Activated T-cell treated with anti-CD3 and anti-CD28 coated beads, Interleukin-2, amount 50 U/mL, for 4 hours (primary cell): Measurements from ENCODE around the gene CYB5D1. TPM values are rescaled to one million over a fixed set of nuclear protein-coding genes. Genes with fewer than 3 reads are reported as not detected.
A peak's percentile ranks its signal among the peaks of the same experiment; 100 is the strongest.

Source experiments
- ATAC-seq, 2 donors: fragments of 200-7000 bp; cut with Tn5 transposase; one replicate each; pipeline ENCODE4 v1.10.0; 2021
- DNase-seq: peaks from one replicate; pipeline ENCODE4 v3.0.0-alpha.2; 2020
- H3K27me3 Mint-ChIP-seq: one replicate; pipeline ENCODE4 v1.8.0; 2021; ENCODE audit warnings: low read depth, mixed read lengths
- H3K36me3 Mint-ChIP-seq: one replicate; pipeline ENCODE4 v1.8.0; 2022; ENCODE audit warnings: mixed read lengths; ENCODE audit not compliant: insufficient read depth
- H3K4me1 Mint-ChIP-seq: one replicate; pipeline ENCODE4 v1.8.0; 2021; ENCODE audit warnings: low read depth, mixed read lengths
- H3K4me3 Mint-ChIP-seq: one replicate; pipeline ENCODE4 v1.8.0; 2021; ENCODE audit warnings: mild to moderate bottlenecking, moderate library complexity, mixed read lengths
- H3K9me3 Mint-ChIP-seq: one replicate; pipeline ENCODE4 v1.8.0; 2021; ENCODE audit warnings: mixed read lengths
- total RNA-seq, 3 donors: library from RNA; stranded (reverse); gene quantifications; one replicate each; pipeline ENCODE4 v1.2.1, GENCODE V29; 2021

The CYB5D1 gene
- total RNA-seq, 3 donors from 2014 or later, result 19.7 to 20.8 (median 20.6) TPM

DNA sequence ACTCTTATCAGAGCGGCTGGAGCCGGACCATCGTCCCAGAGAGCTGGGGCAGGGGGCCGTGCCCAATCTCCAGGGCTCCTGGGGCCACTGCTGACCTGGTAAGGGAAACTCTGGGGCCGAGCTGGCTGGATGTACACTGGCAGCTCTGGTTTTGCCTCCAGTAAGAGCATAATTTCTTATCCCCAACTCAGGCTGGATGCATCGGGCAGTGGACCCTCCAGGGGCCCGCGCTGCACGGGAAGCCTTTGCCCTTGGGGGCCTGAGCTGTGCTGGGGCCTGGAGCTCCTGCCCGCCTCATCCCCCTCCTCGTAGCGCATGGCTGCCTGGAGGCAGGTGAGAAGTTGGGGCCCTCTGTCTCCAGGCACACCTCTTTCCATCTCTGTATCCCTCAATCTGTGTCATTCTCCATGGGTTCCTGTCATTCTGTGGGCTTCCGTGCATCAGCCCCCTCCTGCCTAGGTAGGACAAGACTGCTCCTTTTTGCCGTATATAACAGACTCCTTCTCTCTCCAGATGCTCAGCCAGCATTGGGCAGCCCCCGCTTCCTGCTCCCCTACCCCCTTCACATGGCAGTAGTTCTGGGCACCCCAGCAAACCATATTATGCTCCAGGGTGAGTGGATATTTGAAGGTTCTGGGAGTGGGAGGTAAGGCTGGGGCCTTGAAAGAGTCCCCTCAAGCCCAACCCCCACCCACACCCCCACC is 12.3 kb upstream of the CYB5D1 start:
- Mint-ChIP-seq H3K27me3 (no peaks in the 10 kb centered on the region), H3K9me3 (no peaks in the 10 kb centered on the region), H3K36me3 (peaks cover 25% of the 10 kb centered on the region), H3K4me1 (peaks cover 36% of the 10 kb centered on the region), H3K4me3 (peak overlapping the region; percentile 96)
- DNase-seq, result no peak
- ATAC-seq, result no peak

DNA sequence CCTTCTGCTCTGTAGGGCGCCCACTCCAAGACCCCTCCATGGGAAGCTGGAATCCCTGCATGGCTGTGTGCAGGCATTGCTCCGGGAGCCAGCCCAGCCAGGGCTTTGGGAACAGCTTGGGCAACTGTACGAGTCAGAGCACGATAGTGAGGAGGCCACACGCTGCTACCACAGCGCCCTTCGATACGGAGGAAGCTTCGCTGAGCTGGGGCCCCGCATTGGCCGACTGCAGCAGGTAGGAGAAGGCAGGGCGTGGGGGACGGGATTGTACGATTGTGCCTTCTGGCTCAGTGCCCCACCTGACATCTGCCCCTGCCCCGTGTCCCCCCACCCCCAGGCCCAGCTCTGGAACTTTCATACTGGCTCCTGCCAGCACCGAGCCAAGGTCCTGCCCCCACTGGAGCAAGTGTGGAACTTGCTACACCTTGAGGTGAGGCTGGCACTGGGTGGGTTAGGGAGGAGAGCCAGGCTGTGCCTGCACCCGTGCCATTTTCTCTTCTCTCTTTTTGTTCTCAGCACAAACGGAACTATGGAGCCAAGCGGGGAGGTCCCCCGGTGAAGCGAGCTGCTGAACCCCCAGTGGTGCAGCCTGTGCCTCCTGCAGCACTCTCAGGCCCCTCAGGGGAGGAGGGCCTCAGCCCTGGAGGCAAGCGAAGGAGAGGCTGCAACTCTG is 11.6 kb upstream of the CYB5D1 start:
- no peak for DNase-seq
- Mint-ChIP-seq H3K4me1 (peaks cover 36% of the 10 kb centered on the region), H3K4me3 (peak overlapping the region; percentile 96), H3K9me3 (no peaks in the 10 kb centered on the region), H3K36me3 (peaks cover 26% of the 10 kb centered on the region), H3K27me3 (no peaks in the 10 kb centered on the region)
- ATAC-seq, result no peak

DNA sequence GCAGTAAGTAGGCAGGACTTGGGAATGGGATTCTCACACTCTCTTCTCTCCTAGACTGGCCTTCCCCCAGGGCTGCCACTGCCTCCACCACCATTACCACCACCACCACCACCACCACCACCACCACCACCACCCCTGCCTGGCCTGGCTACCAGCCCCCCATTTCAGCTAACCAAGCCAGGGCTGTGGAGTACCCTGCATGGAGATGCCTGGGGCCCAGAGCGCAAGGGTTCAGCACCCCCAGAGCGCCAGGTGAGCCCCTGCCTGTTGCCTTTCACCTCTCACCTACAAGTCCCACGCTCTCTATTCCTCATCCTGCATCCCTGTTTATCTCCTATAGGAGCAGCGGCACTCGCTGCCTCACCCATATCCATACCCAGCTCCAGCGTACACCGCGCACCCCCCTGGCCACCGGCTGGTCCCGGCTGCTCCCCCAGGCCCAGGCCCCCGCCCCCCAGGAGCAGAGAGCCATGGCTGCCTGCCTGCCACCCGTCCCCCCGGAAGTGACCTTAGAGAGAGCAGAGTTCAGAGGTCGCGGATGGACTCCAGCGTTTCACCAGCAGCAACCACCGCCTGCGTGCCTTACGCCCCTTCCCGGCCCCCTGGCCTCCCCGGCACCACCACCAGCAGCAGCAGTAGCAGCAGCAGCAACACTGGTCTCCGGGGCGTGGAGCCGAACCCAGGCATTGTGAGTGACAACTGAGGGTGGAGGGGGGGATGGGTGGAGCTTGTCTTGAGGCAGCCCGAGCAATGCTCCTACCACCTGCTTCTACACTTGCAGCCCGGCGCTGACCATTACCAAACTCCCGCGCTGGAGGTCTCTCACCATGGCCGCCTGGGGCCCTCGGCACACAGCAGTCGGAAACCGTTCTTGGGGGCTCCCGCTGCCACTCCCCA is 10.8 kb upstream of the CYB5D1 start:
- H3K9me3 Mint-ChIP-seq, result no peaks in the 10 kb centered on the region
- H3K4me3 Mint-ChIP-seq, result peak overlapping the region; percentile 96
- no peaks in the 10 kb centered on the region for H3K27me3 Mint-ChIP-seq
- DNase-seq, result no peak
- H3K36me3 Mint-ChIP-seq, result peaks cover 34% of the 10 kb centered on the region
- no peak for ATAC-seq
- peaks cover 40% of the 10 kb centered on the region for H3K4me1 Mint-ChIP-seq

DNA sequence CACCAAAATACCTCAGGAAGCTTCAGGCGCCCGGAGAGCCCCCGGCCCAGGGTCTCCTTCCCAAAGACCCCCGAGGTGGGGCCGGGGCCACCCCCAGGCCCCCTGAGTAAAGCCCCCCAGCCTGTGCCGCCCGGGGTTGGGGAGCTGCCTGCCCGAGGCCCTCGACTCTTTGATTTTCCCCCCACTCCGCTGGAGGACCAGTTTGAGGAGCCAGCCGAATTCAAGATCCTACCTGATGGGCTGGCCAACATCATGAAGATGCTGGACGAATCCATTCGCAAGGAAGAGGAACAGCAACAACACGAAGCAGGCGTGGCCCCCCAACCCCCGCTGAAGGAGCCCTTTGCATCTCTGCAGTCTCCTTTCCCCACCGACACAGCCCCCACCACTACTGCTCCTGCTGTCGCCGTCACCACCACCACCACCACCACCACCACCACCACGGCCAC is 9.6 kb upstream of the CYB5D1 start:
- H3K9me3 Mint-ChIP-seq, result no peaks in the 10 kb centered on the region
- DNase-seq, result no peak
- H3K36me3 Mint-ChIP-seq, result peaks cover 40% of the 10 kb centered on the region
- no peaks in the 10 kb centered on the region for H3K27me3 Mint-ChIP-seq
- peak overlapping the region; percentile 70 for H3K4me3 Mint-ChIP-seq
- peaks cover 44% of the 10 kb centered on the region for H3K4me1 Mint-ChIP-seq
- no peak for ATAC-seq

GRCh38 chr17:7848739-7849129 is 9.1 kb upstream of the CYB5D1 start:
- ATAC-seq, result no peak
- peaks cover 45% of the 10 kb centered on the region for H3K4me1 Mint-ChIP-seq
- H3K36me3 Mint-ChIP-seq, result peaks cover 39% of the 10 kb centered on the region
- H3K9me3 Mint-ChIP-seq, result no peaks in the 10 kb centered on the region
- no peaks in the 10 kb centered on the region for H3K27me3 Mint-ChIP-seq
- H3K4me3 Mint-ChIP-seq, result peak overlapping the region; percentile 74
- DNase-seq, result no peak

- ATAC-seq, result no peak
- Mint-ChIP-seq H3K4me1 (peaks cover 47% of the 10 kb centered on the region), H3K4me3 (peak overlapping the region; percentile 74), H3K36me3 (peaks cover 41% of the 10 kb centered on the region), H3K27me3 (no peaks in the 10 kb centered on the region), H3K9me3 (no peaks in the 10 kb centered on the region)
- DNase-seq, result no peak
These were observed 8.6 kb upstream of the CYB5D1 start for GRCh38 chr17:7849130-7849750.

GRCh38 chr17:7849751-7850504 is 7.9 kb upstream of the CYB5D1 start:
- H3K27me3 Mint-ChIP-seq, result no peaks in the 10 kb centered on the region
- H3K36me3 Mint-ChIP-seq, result peaks cover 41% of the 10 kb centered on the region
- H3K4me1 Mint-ChIP-seq, result peaks cover 47% of the 10 kb centered on the region
- H3K9me3 Mint-ChIP-seq, result no peaks in the 10 kb centered on the region
- DNase-seq (no peak), ATAC-seq (no peak)
- H3K4me3 Mint-ChIP-seq, result peak overlapping the region; percentile 74

DNA sequence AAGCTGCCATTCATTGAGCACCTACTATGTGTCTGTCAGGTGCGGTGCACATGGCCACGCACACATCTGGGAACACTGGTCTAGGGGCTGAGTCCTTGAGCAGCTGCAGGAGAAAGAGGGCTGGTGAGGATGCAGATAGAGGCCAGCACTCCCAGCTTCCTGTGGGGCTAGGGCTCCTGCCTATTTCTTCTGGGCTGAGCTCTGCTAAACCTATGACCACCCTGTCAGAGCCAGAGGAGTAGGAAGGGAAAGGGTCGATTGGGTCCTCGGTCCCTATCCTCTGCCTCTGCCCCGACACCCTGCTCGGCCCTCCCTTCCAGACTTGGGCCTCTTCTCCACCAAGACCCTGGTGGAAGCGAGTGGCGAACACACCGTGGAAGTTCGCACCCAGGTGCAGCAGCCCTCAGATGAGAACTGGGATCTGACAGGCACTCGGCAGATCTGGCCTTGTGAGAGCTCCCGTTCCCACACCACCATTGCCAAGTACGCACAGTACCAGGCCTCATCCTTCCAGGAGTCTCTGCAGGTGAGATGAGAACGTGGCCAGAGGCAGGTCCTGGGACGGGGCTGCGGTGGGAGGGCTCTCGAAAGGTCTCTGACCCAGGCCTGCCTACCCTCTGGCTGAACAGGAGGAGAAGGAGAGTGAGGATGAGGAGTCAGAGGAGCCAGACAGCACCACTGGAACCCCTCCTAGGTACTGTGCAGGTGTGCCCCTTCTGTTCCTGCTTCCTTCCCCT is 6.9 kb upstream of the CYB5D1 start:
- H3K4me1 Mint-ChIP-seq, result peaks cover 43% of the 10 kb centered on the region
- H3K36me3 Mint-ChIP-seq, result peaks cover 38% of the 10 kb centered on the region
- DNase-seq (no peak), ATAC-seq (peak; percentile 5 to 13)
- H3K4me3 Mint-ChIP-seq, result peak overlapping the region; percentile 74
- H3K27me3 Mint-ChIP-seq, result no peaks in the 10 kb centered on the region
- no peaks in the 10 kb centered on the region for H3K9me3 Mint-ChIP-seq

DNA sequence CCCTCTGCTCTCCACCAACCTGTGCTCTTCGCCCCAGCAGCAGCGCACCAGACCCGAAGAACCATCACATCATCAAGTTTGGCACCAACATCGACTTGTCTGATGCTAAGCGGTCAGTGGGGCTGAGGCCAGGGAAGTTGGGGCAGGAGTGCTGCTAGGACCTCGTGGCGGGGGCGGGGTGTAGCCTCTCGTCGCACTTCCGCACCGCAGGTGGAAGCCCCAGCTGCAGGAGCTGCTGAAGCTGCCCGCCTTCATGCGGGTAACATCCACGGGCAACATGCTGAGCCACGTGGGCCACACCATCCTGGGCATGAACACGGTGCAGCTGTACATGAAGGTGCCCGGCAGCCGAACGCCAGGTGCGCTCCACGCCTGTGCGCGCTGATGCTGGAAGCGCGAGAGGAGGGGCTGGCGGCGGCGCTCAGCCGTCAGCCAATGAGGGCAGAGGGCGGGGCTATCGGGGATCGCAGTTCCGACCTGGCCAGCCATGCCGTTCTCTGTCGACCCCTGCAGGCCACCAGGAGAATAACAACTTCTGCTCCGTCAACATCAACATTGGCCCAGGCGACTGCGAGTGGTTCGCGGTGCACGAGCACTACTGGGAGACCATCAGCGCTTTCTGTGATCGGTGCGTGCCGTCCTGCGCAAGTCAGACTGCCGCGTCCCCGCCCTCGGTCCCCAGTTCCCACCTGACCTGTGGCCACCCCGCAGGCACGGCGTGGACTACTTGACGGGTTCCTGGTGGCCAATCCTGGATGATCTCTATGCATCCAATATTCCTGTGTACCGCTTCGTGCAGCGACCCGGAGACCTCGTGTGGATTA is 6.2 kb upstream of the CYB5D1 start:
- Mint-ChIP-seq H3K27me3 (no peaks in the 10 kb centered on the region), H3K4me1 (peaks cover 40% of the 10 kb centered on the region), H3K4me3 (peak overlapping the region; percentile 74), H3K36me3 (peaks cover 35% of the 10 kb centered on the region), H3K9me3 (no peaks in the 10 kb centered on the region)
- DNase-seq, result peak; percentile 91
- ATAC-seq, result peak; percentile 89 to 90

GRCh38 chr17:7852262-7852670 is 5.5 kb upstream of the CYB5D1 start:
- Mint-ChIP-seq H3K27me3 (no peaks in the 10 kb centered on the region), H3K4me1 (peaks cover 37% of the 10 kb centered on the region), H3K4me3 (no peak overlapping the region), H3K9me3 (no peaks in the 10 kb centered on the region), H3K36me3 (peaks cover 33% of the 10 kb centered on the region)
- DNase-seq, result no peak
- no peak for ATAC-seq

DNA sequence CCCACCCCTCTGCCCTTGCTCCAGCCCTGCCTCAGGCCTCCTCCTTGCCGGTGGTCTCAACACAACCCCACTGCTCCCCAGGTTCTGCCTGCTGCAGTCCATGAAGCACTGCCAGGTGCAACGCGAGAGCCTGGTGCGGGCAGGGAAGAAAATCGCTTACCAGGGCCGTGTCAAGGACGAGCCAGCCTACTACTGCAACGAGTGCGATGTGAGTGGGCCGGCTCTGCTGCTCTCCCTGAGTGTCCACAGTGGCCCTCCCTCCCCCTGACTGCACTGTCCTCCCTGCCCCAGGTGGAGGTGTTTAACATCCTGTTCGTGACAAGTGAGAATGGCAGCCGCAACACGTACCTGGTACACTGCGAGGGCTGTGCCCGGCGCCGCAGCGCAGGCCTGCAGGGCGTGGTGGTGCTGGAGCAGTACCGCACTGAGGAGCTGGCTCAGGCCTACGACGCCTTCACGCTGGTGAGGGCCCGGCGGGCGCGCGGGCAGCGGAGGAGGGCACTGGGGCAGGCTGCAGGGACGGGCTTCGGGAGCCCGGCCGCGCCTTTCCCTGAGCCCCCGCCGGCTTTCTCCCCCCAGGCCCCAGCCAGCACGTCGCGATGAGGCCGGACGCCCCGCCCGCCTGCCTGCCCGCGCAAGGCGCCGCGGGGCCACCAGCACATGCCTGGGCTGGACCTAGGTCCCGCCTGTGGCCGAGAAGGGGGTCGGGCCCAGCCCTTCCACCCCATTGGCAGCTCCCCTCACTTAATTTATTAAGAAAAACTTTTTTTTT is 4.7 kb upstream of the CYB5D1 start:
- Mint-ChIP-seq H3K27me3 (no peaks in the 10 kb centered on the region), H3K4me1 (peaks cover 35% of the 10 kb centered on the region), H3K4me3 (no peak overlapping the region), H3K36me3 (peaks cover 33% of the 10 kb centered on the region), H3K9me3 (no peaks in the 10 kb centered on the region)
- DNase-seq, result peak; percentile 24
- ATAC-seq, result no peak

DNA sequence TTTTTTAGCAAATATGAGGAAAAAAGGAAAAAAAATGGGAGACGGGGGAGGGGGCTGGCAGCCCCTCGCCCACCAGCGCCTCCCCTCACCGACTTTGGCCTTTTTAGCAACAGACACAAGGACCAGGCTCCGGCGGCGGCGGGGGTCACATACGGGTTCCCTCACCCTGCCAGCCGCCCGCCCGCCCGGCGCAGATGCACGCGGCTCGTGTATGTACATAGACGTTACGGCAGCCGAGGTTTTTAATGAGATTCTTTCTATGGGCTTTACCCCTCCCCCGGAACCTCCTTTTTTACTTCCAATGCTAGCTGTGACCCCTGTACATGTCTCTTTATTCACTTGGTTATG is 4.1 kb upstream of the CYB5D1 start:
- Mint-ChIP-seq H3K9me3 (no peaks in the 10 kb centered on the region), H3K27me3 (no peaks in the 10 kb centered on the region), H3K4me1 (peaks cover 34% of the 10 kb centered on the region), H3K36me3 (peaks cover 33% of the 10 kb centered on the region), H3K4me3 (peak overlapping the region; percentile 37)
- no peak for DNase-seq
- no peak for ATAC-seq
